Activated naive CD4-positive, alpha-beta T cell treated with anti-CD3 and anti-CD28 coated beads for 36 hours (primary cell): Measurements from ENCODE around the gene MIPEP. TPM values are rescaled to one million over a fixed set of nuclear protein-coding genes. Genes with fewer than 3 reads are reported as not detected.

Source experiments
- CTCF ChIA-PET: fragments of 350-600 bp; sonication (Branson Sonifier 250); formaldehyde crosslinking; loops from one replicate; lab custom pipeline; 2021; ENCODE audit warnings: antibody characterized with exemption; lab: Charles Lee
- DNase-seq: peaks from one replicate; pipeline ENCODE4 v3.0.0-alpha.2; 2020
- H3K27ac Mint-ChIP-seq: one replicate; pipeline ENCODE4 v1.8.0; 2021; ENCODE audit warnings: mild to moderate bottlenecking, mixed read lengths
- H3K27me3 Mint-ChIP-seq: one replicate; pipeline ENCODE4 v1.8.0; 2021; ENCODE audit warnings: low read depth, mixed read lengths
- H3K36me3 Mint-ChIP-seq: one replicate; pipeline ENCODE4 v1.8.0; 2021; ENCODE audit warnings: low read depth, mixed read lengths
- H3K4me1 Mint-ChIP-seq: one replicate; pipeline ENCODE4 v1.8.0; 2021; ENCODE audit warnings: low read depth, mixed read lengths
- H3K4me3 Mint-ChIP-seq: one replicate; pipeline ENCODE4 v1.8.0; 2021; ENCODE audit warnings: mild to moderate bottlenecking, moderate library complexity, mixed read lengths
- H3K9me3 Mint-ChIP-seq: one replicate; pipeline ENCODE4 v1.8.0; 2021; ENCODE audit warnings: mixed read lengths
- intact Hi-C: fragments of 100-400 bp; cut with micrococcal nuclease; formaldehyde crosslinking; loops from one replicate; pipeline ENCODE4 v1.15.1; 2023
- total RNA-seq, 2 experiments: library from RNA; stranded (reverse); gene quantifications; one replicate each; pipeline ENCODE4 v1.2.3, GENCODE V29; 2021

Gene MIPEP
- total RNA-seq, 2 experiments from 2014 or later: 15.4 to 17.0 TPM

DNA sequence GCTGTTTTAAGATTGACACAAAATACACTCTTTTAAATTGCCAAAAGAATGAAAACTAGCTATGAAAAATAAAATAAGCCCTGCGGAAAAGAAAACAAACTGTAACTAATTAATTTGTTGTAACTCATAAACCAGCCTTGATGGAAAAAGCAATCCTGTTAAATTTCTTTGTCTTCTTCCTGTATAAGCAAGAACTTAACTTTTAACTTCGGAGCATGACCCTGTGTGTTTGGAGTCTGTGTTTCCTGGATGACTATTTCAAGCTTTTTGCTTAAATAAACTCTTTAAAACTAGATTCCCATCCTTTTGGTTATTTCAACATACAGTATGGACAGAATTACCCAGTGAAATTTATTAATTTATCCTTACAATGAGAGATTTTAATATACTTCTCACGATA is 196.4 kb downstream of the MIPEP start:
- Mint-ChIP-seq H3K4me3 (no peak overlapping the region), H3K36me3 (no peaks in the 10 kb centered on the region), H3K4me1 (peaks cover 10% of the 10 kb centered on the region), H3K27me3 (no peaks in the 10 kb centered on the region), H3K27ac (no peak overlapping the region), H3K9me3 (no peaks in the 10 kb centered on the region)
- no peak for DNase-seq
- CTCF ChIA-PET: no interaction called here
- intact Hi-C loops: no loop called here

DNA sequence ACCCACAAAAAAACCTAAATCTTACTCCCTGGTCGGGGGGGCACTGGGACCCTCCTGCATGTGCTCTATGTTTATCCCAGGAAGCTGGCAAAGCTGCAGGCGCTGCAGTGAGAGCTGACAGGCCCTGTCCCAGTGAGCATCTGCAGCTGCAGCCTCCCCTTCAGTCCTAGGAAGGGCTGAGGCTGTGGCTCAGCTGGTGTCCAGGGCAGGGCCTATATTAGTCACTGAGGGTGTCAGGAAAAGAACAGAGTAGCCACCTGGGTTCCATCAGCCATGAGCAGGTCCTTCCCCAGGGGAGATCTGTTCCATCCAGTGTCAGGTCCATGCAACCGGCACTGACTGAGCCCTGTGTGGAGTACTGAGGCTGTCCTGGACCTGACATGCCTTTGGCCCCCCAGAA is 198.5 kb downstream of the MIPEP start:
- H3K4me3 Mint-ChIP-seq: no peak overlapping the region
- no peak for DNase-seq
- CTCF ChIA-PET: no interaction called here
- H3K27me3 Mint-ChIP-seq: no peaks in the 10 kb centered on the region
- H3K36me3 Mint-ChIP-seq: no peaks in the 10 kb centered on the region
- intact Hi-C loops: no loop called here
- peaks cover 3% of the 10 kb centered on the region for H3K9me3 Mint-ChIP-seq
- H3K27ac Mint-ChIP-seq: no peak overlapping the region
- H3K4me1 Mint-ChIP-seq: peaks cover under 1% of the 10 kb centered on the region

DNA sequence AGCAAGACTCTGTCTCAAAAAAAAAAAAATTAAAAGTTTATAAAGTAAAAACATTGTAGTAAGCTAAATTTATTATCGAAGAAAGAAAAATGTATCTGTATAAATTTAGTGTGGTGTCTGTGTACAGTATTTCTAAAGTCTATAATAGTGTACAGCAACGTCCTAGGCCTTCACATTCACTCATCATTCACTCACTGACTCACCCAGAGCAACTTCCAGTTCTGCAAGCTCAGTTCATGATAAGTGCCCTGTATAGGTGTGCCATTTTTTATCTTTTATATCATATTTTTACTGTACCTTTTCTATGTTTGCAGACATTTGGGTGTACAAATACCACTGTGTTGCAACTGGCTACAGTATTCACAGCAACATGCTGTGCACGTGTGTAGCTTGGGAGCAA is 200.9 kb downstream of the MIPEP start:
- CTCF ChIA-PET: interaction anchor here (1.5 kb wide), 1 partner anchor 9 kb away, joined by 4 read pairs; no protein-coding TSS in a partner anchor
- DNase-seq: no peak
- Mint-ChIP-seq H3K27me3 (no peaks in the 10 kb centered on the region), H3K4me3 (no peak overlapping the region), H3K27ac (no peak overlapping the region), H3K9me3 (peaks cover 14% of the 10 kb centered on the region), H3K4me1 (no peaks in the 10 kb centered on the region), H3K36me3 (no peaks in the 10 kb centered on the region)
- intact Hi-C loops: no loop called here

DNA sequence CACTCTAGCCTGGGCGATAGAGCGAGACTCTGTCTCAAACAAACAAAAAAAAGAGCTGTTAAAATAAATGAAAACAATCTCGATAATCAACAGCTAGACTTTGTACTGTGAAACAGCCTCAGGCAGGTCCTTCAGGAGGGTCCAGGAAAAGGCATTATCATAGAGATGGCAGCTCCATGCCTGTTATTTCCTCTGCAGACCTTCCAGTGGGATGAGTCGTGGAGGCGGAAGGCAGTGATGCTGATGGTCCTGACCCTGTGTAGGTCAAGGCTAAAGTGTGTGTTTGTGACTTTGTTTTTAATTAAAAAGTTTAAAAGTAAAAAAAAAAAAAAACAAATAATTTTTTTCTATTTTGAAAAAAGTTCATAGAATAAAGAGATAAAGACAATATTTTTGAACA is 201.6 kb downstream of the MIPEP start:
- H3K4me1 Mint-ChIP-seq: no peaks in the 10 kb centered on the region
- no peak overlapping the region for H3K27ac Mint-ChIP-seq
- no peak for DNase-seq
- H3K36me3 Mint-ChIP-seq: no peaks in the 10 kb centered on the region
- no peak overlapping the region for H3K4me3 Mint-ChIP-seq
- CTCF ChIA-PET: interaction anchor here (0.6 kb wide), 1 partner anchor 25 kb away, joined by 3 read pairs; no protein-coding TSS in a partner anchor
- H3K27me3 Mint-ChIP-seq: no peaks in the 10 kb centered on the region
- intact Hi-C loops: no loop called here
- peaks cover 14% of the 10 kb centered on the region for H3K9me3 Mint-ChIP-seq

DNA sequence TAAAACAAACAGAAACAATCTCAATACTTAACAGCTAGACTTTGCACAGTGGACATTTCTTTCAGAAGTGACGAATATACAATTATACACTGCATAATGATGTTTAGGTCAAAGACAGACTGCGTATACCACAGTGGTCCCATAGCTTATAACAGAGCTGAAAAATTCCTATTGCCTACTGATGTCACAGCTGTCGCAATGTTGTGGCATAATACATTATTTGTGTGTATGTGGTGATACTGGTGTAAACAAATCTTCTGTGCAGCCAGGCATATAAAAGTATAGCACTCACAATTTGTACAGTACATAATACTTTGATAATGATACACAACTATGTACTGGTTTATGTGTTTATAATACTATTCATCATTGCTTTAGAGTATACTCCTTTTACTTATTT is 202.3 kb downstream of the MIPEP start:
- no peaks in the 10 kb centered on the region for H3K4me1 Mint-ChIP-seq
- intact Hi-C loops: no loop called here
- peaks cover 14% of the 10 kb centered on the region for H3K9me3 Mint-ChIP-seq
- H3K27ac Mint-ChIP-seq: no peak overlapping the region
- DNase-seq: no peak
- CTCF ChIA-PET: no interaction called here
- H3K4me3 Mint-ChIP-seq: no peak overlapping the region
- no peaks in the 10 kb centered on the region for H3K27me3 Mint-ChIP-seq
- H3K36me3 Mint-ChIP-seq: no peaks in the 10 kb centered on the region

DNA sequence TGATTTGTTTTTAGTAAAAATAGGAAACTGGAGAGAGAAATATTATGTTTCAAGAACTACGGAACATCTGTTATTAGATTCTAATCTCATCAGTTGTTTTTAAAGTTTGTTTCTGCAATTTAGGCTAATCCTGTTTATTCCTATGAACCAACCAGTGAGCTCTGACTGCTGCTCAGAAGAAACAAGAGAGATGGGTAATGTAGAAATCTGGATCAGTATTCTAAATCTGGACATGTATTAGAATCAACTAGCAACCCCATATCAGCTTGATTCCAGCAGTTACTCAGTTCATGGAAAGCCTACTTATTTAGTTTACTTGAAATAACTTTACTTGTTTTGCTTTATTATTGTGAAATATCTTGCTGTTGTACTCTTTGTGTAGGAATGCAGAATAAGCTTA is 203.8 kb downstream of the MIPEP start:
- no peaks in the 10 kb centered on the region for H3K4me1 Mint-ChIP-seq
- H3K9me3 Mint-ChIP-seq: peaks cover 14% of the 10 kb centered on the region
- H3K36me3 Mint-ChIP-seq: no peaks in the 10 kb centered on the region
- DNase-seq: no peak
- intact Hi-C loops: no loop called here
- H3K27me3 Mint-ChIP-seq: peaks cover 1% of the 10 kb centered on the region
- H3K27ac Mint-ChIP-seq: no peak overlapping the region
- H3K4me3 Mint-ChIP-seq: no peak overlapping the region
- CTCF ChIA-PET: interaction anchor here (1.1 kb wide), 1 partner anchor 23 kb away, joined by 3 read pairs; no protein-coding TSS in a partner anchor

DNA sequence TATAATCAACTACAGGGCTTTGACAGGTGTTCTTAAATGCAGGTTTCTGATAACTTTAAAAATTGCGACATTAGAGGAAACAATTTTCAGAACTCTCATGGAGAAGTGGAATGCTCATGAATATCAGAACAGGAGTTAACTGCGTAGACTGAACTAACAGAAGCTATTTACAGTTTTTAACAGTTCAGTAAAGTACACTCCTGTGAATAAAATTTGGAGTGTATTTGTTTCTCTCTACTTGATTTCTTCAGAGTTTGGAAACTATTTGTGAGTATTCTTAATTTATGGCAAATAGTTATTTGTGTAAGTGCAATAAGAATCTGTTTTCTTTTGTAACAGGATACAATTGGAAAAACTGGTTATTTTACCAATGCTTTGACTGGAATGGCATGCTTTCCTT is 204.6 kb downstream of the MIPEP start:
- Mint-ChIP-seq H3K27me3 (peaks cover 3% of the 10 kb centered on the region), H3K36me3 (no peaks in the 10 kb centered on the region), H3K9me3 (peaks cover 14% of the 10 kb centered on the region), H3K27ac (no peak overlapping the region), H3K4me3 (no peak overlapping the region), H3K4me1 (no peaks in the 10 kb centered on the region)
- DNase-seq: no peak
- CTCF ChIA-PET: interaction anchor here (0.7 to 1.1 kb wide), 2 partner anchors 23 to 275 kb away, joined by 3 read pairs; no protein-coding TSS in a partner anchor
- intact Hi-C loops: no loop called here

DNA sequence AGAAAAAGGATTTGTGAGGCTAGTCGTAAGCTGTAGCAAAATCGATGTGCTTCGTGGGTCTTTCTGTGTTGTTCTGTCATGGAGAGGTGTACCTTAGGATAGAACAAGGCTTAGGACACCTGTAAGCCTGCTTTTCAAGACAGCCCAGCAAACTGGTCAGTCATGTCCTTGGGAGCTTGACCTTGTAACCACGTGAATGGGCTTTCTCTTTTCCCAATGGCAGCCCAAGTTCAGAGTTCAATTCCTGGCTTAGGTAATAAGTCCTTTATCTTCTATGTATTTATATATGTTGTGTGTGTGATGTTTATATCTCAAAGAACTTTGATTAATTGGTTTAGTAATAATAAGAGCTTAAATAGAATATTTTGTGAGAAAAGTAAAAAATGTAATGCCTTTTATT is 206.1 kb downstream of the MIPEP start:
- H3K27ac Mint-ChIP-seq: no peak overlapping the region
- no peak for DNase-seq
- no peaks in the 10 kb centered on the region for H3K36me3 Mint-ChIP-seq
- peaks cover 14% of the 10 kb centered on the region for H3K9me3 Mint-ChIP-seq
- CTCF ChIA-PET: interaction anchor here (0.8 kb wide), 1 partner anchor 83 kb away, joined by 3 read pairs; no protein-coding TSS in a partner anchor
- intact Hi-C loops: no loop called here
- H3K4me3 Mint-ChIP-seq: no peak overlapping the region
- peaks cover 3% of the 10 kb centered on the region for H3K27me3 Mint-ChIP-seq
- H3K4me1 Mint-ChIP-seq: peaks cover 9% of the 10 kb centered on the region

DNA sequence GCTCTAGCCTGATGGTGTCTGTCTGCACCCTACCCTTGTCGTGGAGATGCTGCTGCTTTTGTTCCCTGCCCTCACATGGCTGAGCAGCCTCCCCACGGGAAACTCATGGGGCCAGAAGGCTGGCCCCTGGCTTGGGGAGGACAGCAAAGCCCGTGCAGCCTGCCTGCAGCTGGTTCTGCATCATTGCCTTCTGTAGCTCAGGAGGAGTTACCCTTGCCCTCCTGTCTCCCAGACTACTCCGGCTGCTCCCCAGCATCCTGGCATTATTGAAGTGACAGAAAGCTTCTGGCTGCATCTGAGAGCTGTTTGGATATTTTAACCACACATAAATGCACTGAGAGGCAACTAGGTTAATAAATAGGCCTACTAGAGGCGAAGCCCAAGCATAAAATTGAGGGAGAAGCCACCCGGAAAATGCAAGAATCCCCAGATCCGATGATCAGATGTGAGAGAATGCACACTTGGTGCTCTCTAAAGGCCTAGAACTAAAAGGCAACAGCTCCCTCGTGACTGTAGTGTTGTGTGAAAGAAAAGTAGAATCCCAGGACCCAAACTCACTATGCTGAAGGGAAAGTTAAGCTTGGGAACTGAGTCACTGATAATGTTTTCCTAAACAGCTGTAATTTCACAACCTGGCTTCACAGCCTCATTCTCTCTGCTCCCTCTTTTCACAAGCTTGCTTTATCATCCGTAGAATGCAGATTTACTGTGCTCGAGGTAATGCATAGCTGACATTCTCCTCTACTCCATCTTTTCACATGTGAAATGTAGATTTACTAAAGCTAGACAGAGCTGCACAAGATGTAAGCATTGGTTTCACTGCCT is 208.1 kb downstream of the MIPEP start:
- H3K9me3 Mint-ChIP-seq: peaks cover 14% of the 10 kb centered on the region
- H3K36me3 Mint-ChIP-seq: no peaks in the 10 kb centered on the region
- peaks cover 7% of the 10 kb centered on the region for H3K27me3 Mint-ChIP-seq
- no peak overlapping the region for H3K4me3 Mint-ChIP-seq
- H3K27ac Mint-ChIP-seq: no peak overlapping the region
- CTCF ChIA-PET: no interaction called here
- H3K4me1 Mint-ChIP-seq: peaks cover 9% of the 10 kb centered on the region
- no peak for DNase-seq
- intact Hi-C loops: no loop called here

Other genes starting within 250 kb of the MIPEP start
- gene C1QTNF9B, start 8.1 kb upstream of the MIPEP start, total RNA-seq: not detected